ENCODE results near the gene YES1. TPM values are rescaled to one million over a fixed set of nuclear protein-coding genes. Genes with fewer than 3 reads are reported as not detected.

YES1 gene
- total RNA-seq, 2 donors from 2014 or later = 62.8 to 78.8 TPM

GRCh38 chr18:723541-724080 is 88.4 kb downstream of the YES1 start:
- no peak overlapping the region for H3K4me3 Mint-ChIP-seq
- Histone ChIP-seq H3K27me3 (ENCODE audit: control insufficient read depth, insufficient read depth, low read length, poor library complexity, severe bottlenecking) (no peaks in the 10 kb centered on the region), H3K9ac (ENCODE audit: extremely low read depth, low read length, poor library complexity, severe bottlenecking) (no peak overlapping the region), H3K27ac (ENCODE audit: low read depth, low read length) (no peak overlapping the region), H3K9me3 (ENCODE audit: control insufficient read depth, low read length) (no peaks in the 10 kb centered on the region), H3K4me1 (ENCODE audit: control insufficient read depth, insufficient read depth, low read length) (no peaks in the 10 kb centered on the region), H3K4me3 (ENCODE audit: low read length) (no peak overlapping the region), H3K36me3 (ENCODE audit: control insufficient read depth, insufficient read depth, low read length) (peaks cover 33% of the 10 kb centered on the region)
- no peaks in the 10 kb centered on the region for H3K9me3 Mint-ChIP-seq
- DNase-seq = no peak
- no peaks in the 10 kb centered on the region for H3K4me1 Mint-ChIP-seq
- TF ChIP-seq CTCF (conservative IDR thresholded peaks at IDR 0.05) = no peak
- H3K27me3 Mint-ChIP-seq (ENCODE audit: insufficient read depth) = no peaks in the 10 kb centered on the region
- H3K27ac Mint-ChIP-seq = no peak overlapping the region
- H3K36me3 Mint-ChIP-seq (ENCODE audit: low read depth) = peaks cover 28% of the 10 kb centered on the region
- 100% methylated on average over 1 of the region's 1 CpG for WGBS, 2 experiments (ENCODE audit: insufficient coverage in 1 of 2, insufficient read length in 1 of 2)

- WGBS, 2 experiments (ENCODE audit: insufficient coverage in 1 of 2, insufficient read length in 1 of 2) = 95 to 100% methylated on average over 2 to 4 of the region's 4 CpGs
- Mint-ChIP-seq H3K4me3 (no peak overlapping the region), H3K36me3 (ENCODE audit: low read depth) (peaks cover 4% of the 10 kb centered on the region), H3K27ac (no peak overlapping the region), H3K27me3 (ENCODE audit: insufficient read depth) (peaks cover 4% of the 10 kb centered on the region), H3K4me1 (peaks cover 2% of the 10 kb centered on the region), H3K9me3 (peaks cover 15% of the 10 kb centered on the region)
- Histone ChIP-seq H3K9ac (ENCODE audit: extremely low read depth, low read length, poor library complexity, severe bottlenecking) (no peak overlapping the region), H3K4me1 (ENCODE audit: control insufficient read depth, insufficient read depth, low read length) (no peaks in the 10 kb centered on the region), H3K9me3 (ENCODE audit: control insufficient read depth, low read length) (no peaks in the 10 kb centered on the region), H3K4me3 (ENCODE audit: low read length) (no peak overlapping the region), H3K27me3 (ENCODE audit: control insufficient read depth, insufficient read depth, low read length, poor library complexity, severe bottlenecking) (no peaks in the 10 kb centered on the region), H3K27ac (ENCODE audit: low read depth, low read length) (no peak overlapping the region), H3K36me3 (ENCODE audit: control insufficient read depth, insufficient read depth, low read length) (peaks cover 9% of the 10 kb centered on the region)
- no peak for DNase-seq
- TF ChIP-seq CTCF (conservative IDR thresholded peaks at IDR 0.05) = no peak
Observed at GRCh38 chr18:717003-717402, 95.0 kb downstream of the YES1 start.

- H3K4me1 ChIP-seq (ENCODE audit: control insufficient read depth, insufficient read depth, low read length) = no peaks in the 10 kb centered on the region
- Mint-ChIP-seq H3K27ac (no peak overlapping the region), H3K9me3 (peaks cover 15% of the 10 kb centered on the region), H3K27me3 (ENCODE audit: insufficient read depth) (peaks cover 4% of the 10 kb centered on the region), H3K4me1 (peaks cover 8% of the 10 kb centered on the region), H3K36me3 (ENCODE audit: low read depth) (peaks cover 2% of the 10 kb centered on the region), H3K4me3 (no peak overlapping the region)
- no peak overlapping the region for H3K27ac ChIP-seq (ENCODE audit: low read depth, low read length)
- no peak for DNase-seq
- no peak for TF ChIP-seq CTCF (conservative IDR thresholded peaks at IDR 0.05)
- H3K27me3 ChIP-seq (ENCODE audit: control insufficient read depth, insufficient read depth, low read length, poor library complexity, severe bottlenecking) = no peaks in the 10 kb centered on the region
- 100% methylated on average over 1 of the region's 1 CpG for WGBS, 2 experiments (ENCODE audit: insufficient coverage in 1 of 2, insufficient read length in 1 of 2)
- no peak overlapping the region for H3K4me3 ChIP-seq (ENCODE audit: low read length)
- H3K36me3 ChIP-seq (ENCODE audit: control insufficient read depth, insufficient read depth, low read length) = peaks cover 7% of the 10 kb centered on the region
- H3K9ac ChIP-seq (ENCODE audit: extremely low read depth, low read length, poor library complexity, severe bottlenecking) = no peak overlapping the region
- no peaks in the 10 kb centered on the region for H3K9me3 ChIP-seq (ENCODE audit: control insufficient read depth, low read length)
Observed at GRCh38 chr18:715626-716025, 96.4 kb downstream of the YES1 start.

All from endodermal cell (in vitro differentiated cells).